Measurements from ENCODE around the gene PGBD5.

PGBD5 gene

GRCh38 chr1:230435108-230435507, 9.0 kb upstream of the PGBD5 start:
- Histone ChIP-seq H3K4me3 (ENCODE audit: control insufficient read depth in 1 of 7, extremely low read depth in 1 of 7, insufficient read depth in 4 of 7, low read depth in 2 of 7, low read length in 6 of 7) (no peak overlapping the region), H3K36me3 (ENCODE audit: control insufficient read depth in 4 of 4, insufficient read depth in 4 of 4, low read length in 3 of 4) (no peaks in the 10 kb centered on the region), H3K4me1 (ENCODE audit: control extremely low read depth in 1 of 4, control insufficient read depth in 4 of 4, insufficient read depth in 4 of 4, low read length in 3 of 4) (no peaks in the 10 kb centered on the region), H3K9me3 (ENCODE audit: control extremely low read depth in 1 of 5, control insufficient read depth in 4 of 5, insufficient read depth in 2 of 5, low read depth in 1 of 5, low read length in 4 of 5) (peaks cover 0 to 5% (median 3%) of the 10 kb centered on the region in 5 experiments), H3K27me3 (replicated peaks in 2 of 5; ENCODE audit: control insufficient read depth in 4 of 5, insufficient read depth in 5 of 5, low read length in 4 of 5) (peaks cover 0 to 32% (median 3%) of the 10 kb centered on the region in 5 experiments), H3K27ac (ENCODE audit: insufficient read depth in 1 of 2, low read depth in 1 of 2, low read length in 2 of 2, poor library complexity in 1 of 2, severe bottlenecking in 2 of 2) (no peak overlapping the region)
- no peak for DNase-seq
- ChIA-PET POLR2A (no interaction called here), CTCF (no interaction called here)
- WGBS (ENCODE audit: insufficient coverage), result no CpG with 5 or more reads among the region's 1 CpG

DNA sequence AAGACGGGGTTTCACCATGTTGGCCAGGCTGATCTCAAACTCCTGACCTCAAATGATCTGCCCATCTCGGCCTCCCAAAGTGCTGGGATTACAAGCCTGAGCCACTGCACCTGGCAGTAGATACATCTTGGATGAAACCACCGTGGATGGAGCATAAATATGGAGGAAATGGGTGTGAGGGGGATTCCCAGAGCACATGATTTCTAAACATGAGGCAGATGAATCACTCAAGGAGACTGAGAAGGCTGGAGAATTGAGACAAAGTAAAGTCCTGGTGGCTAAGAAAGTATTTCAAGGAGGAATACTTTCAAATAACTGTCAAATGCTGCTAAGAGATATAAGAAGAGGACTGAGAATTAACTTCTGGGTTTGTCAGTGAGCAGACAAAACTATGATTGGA, 5.4 kb upstream of the PGBD5 start:
- H3K4me1 ChIP-seq (ENCODE audit: control extremely low read depth in 1 of 4, control insufficient read depth in 4 of 4, insufficient read depth in 4 of 4, low read length in 3 of 4), result peaks cover 2 to 3% (median 3%) of the 10 kb centered on the region in 4 experiments
- 75% methylated on average over 3 of the region's 3 CpGs for WGBS (ENCODE audit: insufficient coverage)

DNA sequence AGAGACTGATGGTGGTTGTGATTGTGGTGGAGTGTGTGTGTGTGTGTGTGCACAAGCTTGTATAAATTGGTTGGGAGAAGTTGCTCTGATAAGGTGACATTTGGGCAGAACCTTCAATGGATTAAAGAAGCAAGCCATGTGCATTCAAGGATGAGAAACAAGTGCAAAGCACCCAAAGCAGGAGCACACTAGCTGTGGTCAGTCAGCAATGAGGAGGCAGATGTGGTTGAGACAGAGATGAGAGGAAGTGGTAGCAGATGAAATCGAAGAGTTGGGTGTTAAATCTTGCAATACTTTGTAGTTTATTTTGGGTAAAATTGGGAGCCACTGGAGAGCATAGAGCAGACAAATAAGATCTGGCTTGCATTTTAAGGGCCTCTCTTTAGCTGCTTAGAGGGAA, 4.4 kb upstream of the PGBD5 start:
- Histone ChIP-seq H3K4me3 (ENCODE audit: control insufficient read depth in 1 of 7, extremely low read depth in 1 of 7, insufficient read depth in 4 of 7, low read depth in 2 of 7, low read length in 6 of 7) (no peak overlapping the region), H3K27ac (ENCODE audit: insufficient read depth in 1 of 2, low read depth in 1 of 2, low read length in 2 of 2, poor library complexity in 1 of 2, severe bottlenecking in 2 of 2) (no peak overlapping the region), H3K9me3 (ENCODE audit: control extremely low read depth in 1 of 5, control insufficient read depth in 4 of 5, insufficient read depth in 2 of 5, low read depth in 1 of 5, low read length in 4 of 5) (no peaks in the 10 kb centered on the region), H3K4me1 (ENCODE audit: control extremely low read depth in 1 of 4, control insufficient read depth in 4 of 4, insufficient read depth in 4 of 4, low read length in 3 of 4) (peaks cover 2 to 7% (median 4%) of the 10 kb centered on the region in 4 experiments), H3K27me3 (replicated peaks in 2 of 5; ENCODE audit: control insufficient read depth in 4 of 5, insufficient read depth in 5 of 5, low read length in 4 of 5) (peaks cover 7 to 57% (median 14%) of the 10 kb centered on the region in 5 experiments), H3K36me3 (ENCODE audit: control insufficient read depth in 4 of 4, insufficient read depth in 4 of 4, low read length in 3 of 4) (no peaks in the 10 kb centered on the region)
- POLR2A ChIA-PET, result no interaction called here
- DNase-seq, result no peak
- WGBS (ENCODE audit: insufficient coverage), result 67% methylated on average over 1 of the region's 1 CpG
- CTCF ChIA-PET, result no interaction called here

More for the DNA sequence above, 5.4 kb upstream of the PGBD5 start:
- peaks cover 7 to 55% (median 14%) of the 10 kb centered on the region in 5 experiments for H3K27me3 ChIP-seq (replicated peaks in 2 of 5; ENCODE audit: control insufficient read depth in 4 of 5, insufficient read depth in 5 of 5, low read length in 4 of 5)
- ChIA-PET CTCF (no interaction called here), POLR2A (no interaction called here)
- no peaks in the 10 kb centered on the region for H3K36me3 ChIP-seq (ENCODE audit: control insufficient read depth in 4 of 4, insufficient read depth in 4 of 4, low read length in 3 of 4)
- no peak for DNase-seq
- no peak overlapping the region for H3K27ac ChIP-seq (ENCODE audit: insufficient read depth in 1 of 2, low read depth in 1 of 2, low read length in 2 of 2, poor library complexity in 1 of 2, severe bottlenecking in 2 of 2)
- H3K4me3 ChIP-seq (ENCODE audit: control insufficient read depth in 1 of 7, extremely low read depth in 1 of 7, insufficient read depth in 4 of 7, low read depth in 2 of 7, low read length in 6 of 7), result no peak overlapping the region
- no peaks in the 10 kb centered on the region for H3K9me3 ChIP-seq (ENCODE audit: control extremely low read depth in 1 of 5, control insufficient read depth in 4 of 5, insufficient read depth in 2 of 5, low read depth in 1 of 5, low read length in 4 of 5)

DNA sequence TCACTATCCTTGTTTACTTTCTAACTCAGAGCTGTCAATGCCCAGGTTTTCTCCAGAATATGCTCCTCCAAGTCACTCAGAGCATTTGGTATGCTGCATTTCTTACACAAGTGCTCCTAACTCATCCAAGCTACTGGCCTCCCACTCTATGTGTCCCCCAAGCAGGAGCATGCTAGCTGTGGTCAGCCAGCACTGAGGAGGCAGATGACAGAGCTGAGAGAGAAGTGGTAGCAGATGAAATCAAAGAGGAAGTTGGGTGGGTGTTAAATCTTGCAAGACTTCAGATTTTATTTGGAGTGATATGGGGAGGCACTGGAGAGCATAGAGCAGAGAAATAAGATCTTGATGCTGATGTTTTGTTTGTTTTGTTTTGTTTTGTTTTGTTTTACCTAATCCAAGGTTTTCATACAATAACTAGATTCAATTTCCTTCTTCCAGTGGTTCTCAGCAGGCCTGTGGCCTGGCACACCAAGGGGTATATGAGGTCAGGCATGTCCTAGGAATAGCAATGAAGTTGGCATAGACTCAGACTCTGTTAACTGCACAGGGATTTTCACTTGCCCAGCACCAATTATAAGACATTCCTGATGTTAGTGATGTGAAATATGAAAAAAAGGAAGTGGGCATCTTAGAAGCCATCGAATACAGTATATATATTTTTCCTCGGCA, 3.1 kb upstream of the PGBD5 start:
- no peak overlapping the region for H3K4me3 ChIP-seq (ENCODE audit: control insufficient read depth in 1 of 7, extremely low read depth in 1 of 7, insufficient read depth in 4 of 7, low read depth in 2 of 7, low read length in 6 of 7)
- H3K36me3 ChIP-seq (ENCODE audit: control insufficient read depth in 4 of 4, insufficient read depth in 4 of 4, low read length in 3 of 4), result no peaks in the 10 kb centered on the region
- no peaks in the 10 kb centered on the region for H3K9me3 ChIP-seq (ENCODE audit: control extremely low read depth in 1 of 5, control insufficient read depth in 4 of 5, insufficient read depth in 2 of 5, low read depth in 1 of 5, low read length in 4 of 5)
- WGBS (ENCODE audit: insufficient coverage), result 95% methylated on average over 2 of the region's 2 CpGs
- H3K27me3 ChIP-seq (replicated peaks in 2 of 5; ENCODE audit: control insufficient read depth in 4 of 5, insufficient read depth in 5 of 5, low read length in 4 of 5), result peaks cover 14 to 65% (median 20%) of the 10 kb centered on the region in 5 experiments
- H3K4me1 ChIP-seq (ENCODE audit: control extremely low read depth in 1 of 4, control insufficient read depth in 4 of 4, insufficient read depth in 4 of 4, low read length in 3 of 4), result peaks cover 2 to 20% (median 17%) of the 10 kb centered on the region in 4 experiments
- ChIA-PET POLR2A (no interaction called here), CTCF (interaction anchor here (0.9 to 1.0 kb wide), 2 partner anchors 315 to 768 kb away, joined by 3 read pairs; no protein-coding TSS in a partner anchor)
- no peak overlapping the region for H3K27ac ChIP-seq (ENCODE audit: insufficient read depth in 1 of 2, low read depth in 1 of 2, low read length in 2 of 2, poor library complexity in 1 of 2, severe bottlenecking in 2 of 2)
- no peak for DNase-seq

DNA sequence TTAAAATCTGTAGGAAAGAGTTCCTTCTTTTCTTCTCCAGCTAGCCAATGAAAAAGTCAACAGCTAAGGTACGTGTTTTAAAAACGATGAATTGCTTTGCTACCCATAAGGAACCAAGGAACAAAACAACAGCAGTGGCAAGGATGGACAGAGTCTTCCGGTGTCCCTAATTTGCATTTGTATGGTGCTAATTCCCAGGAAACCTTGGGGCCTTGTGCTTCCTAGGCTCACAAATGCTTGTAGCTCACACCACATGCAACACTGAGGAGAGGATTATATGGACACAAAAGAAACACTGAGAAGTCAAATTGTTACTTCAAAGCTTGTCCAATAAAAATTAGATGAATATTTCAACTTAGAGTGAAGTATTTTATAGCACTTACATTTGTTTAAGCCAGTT, 1.8 kb upstream of the PGBD5 start:
- POLR2A ChIA-PET, result no interaction called here
- H3K36me3 ChIP-seq (ENCODE audit: control insufficient read depth in 4 of 4, insufficient read depth in 4 of 4, low read length in 3 of 4), result no peaks in the 10 kb centered on the region
- H3K27me3 ChIP-seq (replicated peaks in 2 of 5; ENCODE audit: control insufficient read depth in 4 of 5, insufficient read depth in 5 of 5, low read length in 4 of 5), result peaks cover 17 to 71% (median 32%) of the 10 kb centered on the region in 5 experiments
- CTCF ChIA-PET, result interaction anchor here (0.9 kb wide), 1 partner anchor 767 kb away, joined by 3 read pairs; no protein-coding TSS in a partner anchor
- H3K27ac ChIP-seq (ENCODE audit: insufficient read depth in 1 of 2, low read depth in 1 of 2, low read length in 2 of 2, poor library complexity in 1 of 2, severe bottlenecking in 2 of 2), result no peak overlapping the region
- no peak overlapping the region for H3K4me3 ChIP-seq (ENCODE audit: control insufficient read depth in 1 of 7, extremely low read depth in 1 of 7, insufficient read depth in 4 of 7, low read depth in 2 of 7, low read length in 6 of 7)
- H3K9me3 ChIP-seq (ENCODE audit: control extremely low read depth in 1 of 5, control insufficient read depth in 4 of 5, insufficient read depth in 2 of 5, low read depth in 1 of 5, low read length in 4 of 5), result no peaks in the 10 kb centered on the region
- peaks cover 2 to 21% (median 17%) of the 10 kb centered on the region in 4 experiments for H3K4me1 ChIP-seq (ENCODE audit: control extremely low read depth in 1 of 4, control insufficient read depth in 4 of 4, insufficient read depth in 4 of 4, low read length in 3 of 4)
- DNase-seq, result no peak
- WGBS (ENCODE audit: insufficient coverage), result 25% methylated on average over 3 of the region's 3 CpGs

DNA sequence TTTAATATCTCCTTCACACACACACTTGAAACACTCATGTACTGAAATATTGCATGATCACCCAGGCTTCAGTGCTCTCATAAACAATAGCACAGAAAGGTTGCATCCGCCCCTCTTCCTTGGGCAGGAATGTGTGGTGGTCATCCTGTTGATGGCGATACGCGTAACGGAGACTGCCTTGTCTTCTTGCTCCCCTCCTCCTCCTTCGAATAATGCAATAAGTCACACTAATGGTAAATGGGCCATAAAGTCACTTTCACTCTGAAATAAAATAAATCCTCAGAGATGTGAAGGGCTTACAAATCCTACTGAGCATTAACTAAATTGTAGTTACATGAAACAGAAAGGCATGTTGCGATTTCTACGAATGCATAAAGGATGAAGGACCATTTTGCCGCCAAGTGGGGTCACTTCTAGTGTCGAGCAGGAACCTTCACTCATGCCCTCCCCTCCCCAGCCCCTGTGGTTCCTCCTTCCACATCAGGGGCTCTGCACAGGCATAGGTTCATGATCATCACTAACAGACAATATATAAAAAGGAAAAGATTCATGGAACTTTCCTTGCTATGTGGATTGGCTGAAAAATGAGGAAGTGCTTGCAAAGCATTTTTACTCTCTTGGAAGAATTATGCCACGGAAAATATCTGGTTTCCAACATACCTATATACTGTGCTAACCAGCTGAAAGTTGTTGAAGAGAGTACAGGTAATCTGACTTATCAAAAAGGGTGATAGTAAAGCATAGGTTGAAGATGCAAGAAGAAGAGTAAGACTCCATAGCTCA, 1.2 kb upstream of the PGBD5 start:
- H3K27me3 ChIP-seq (replicated peaks in 2 of 5; ENCODE audit: control insufficient read depth in 4 of 5, insufficient read depth in 5 of 5, low read length in 4 of 5), result peaks cover 21 to 75% (median 34%) of the 10 kb centered on the region in 5 experiments
- no peak for DNase-seq
- ChIA-PET POLR2A (no interaction called here), CTCF (no interaction called here)
- no peaks in the 10 kb centered on the region for H3K36me3 ChIP-seq (ENCODE audit: control insufficient read depth in 4 of 4, insufficient read depth in 4 of 4, low read length in 3 of 4)
- H3K9me3 ChIP-seq (ENCODE audit: control extremely low read depth in 1 of 5, control insufficient read depth in 4 of 5, insufficient read depth in 2 of 5, low read depth in 1 of 5, low read length in 4 of 5), result no peaks in the 10 kb centered on the region
- H3K4me1 ChIP-seq (ENCODE audit: control extremely low read depth in 1 of 4, control insufficient read depth in 4 of 4, insufficient read depth in 4 of 4, low read length in 3 of 4), result peaks cover 2 to 21% (median 17%) of the 10 kb centered on the region in 4 experiments
- peak overlapping the region in 1 of 7 experiments; percentile 57 for H3K4me3 ChIP-seq (ENCODE audit: control insufficient read depth in 1 of 7, extremely low read depth in 1 of 7, insufficient read depth in 4 of 7, low read depth in 2 of 7, low read length in 6 of 7)
- H3K27ac ChIP-seq (ENCODE audit: insufficient read depth in 1 of 2, low read depth in 1 of 2, low read length in 2 of 2, poor library complexity in 1 of 2, severe bottlenecking in 2 of 2), result no peak overlapping the region
- 55% methylated on average over 5 of the region's 11 CpGs for WGBS (ENCODE audit: insufficient coverage)
